Measurements from ENCODE around the gene ROR2. TPM values are rescaled to one million over a fixed set of nuclear protein-coding genes. Genes with fewer than 3 reads are reported as not detected.

Gene ROR2
- total and polyA plus RNA-seq, 2 donors (not counting 3 experiments of a cell fraction or from before 2014, with no cell fraction given), result not detected

- H2AFZ ChIP-seq (ENCODE audit: low read depth, low read length), result no peak overlapping the region
- no TSS peak for BruUV-seq (replicated peaks)
- no peak for FAIRE-seq
- no peaks in the 10 kb centered on the region for H3K9me1 ChIP-seq (replicated peaks; ENCODE audit: control insufficient read depth, extremely low read depth, insufficient read depth, low read length)
- no peak overlapping the region for H3K9ac ChIP-seq (replicated peaks; ENCODE audit: extremely low read depth, insufficient read depth, low read length)
- intact Hi-C loops (cut with micrococcal nuclease), result loop anchor here (1.0 to 2.0 kb wide), 3 partner anchors 644 to 766 kb away; no protein-coding TSS in a partner anchor
- H3K36me3 ChIP-seq (ENCODE audit: control insufficient read depth in 2 of 2, extremely low read depth in 1 of 2, insufficient read depth in 2 of 2, low read length in 2 of 2), result no peaks in the 10 kb centered on the region
- TF ChIP-seq EZH2 (IDR thresholded peaks at IDR 0.05; ENCODE audit: borderline replicate concordance, low read depth, low read length, severe bottlenecking) (no peak), CTCF (IDR thresholded peaks at IDR 0.05; ENCODE audit: extremely low read depth in 1 of 2, insufficient read depth in 1 of 2, low read depth in 1 of 2, low read length in 2 of 2) (no peak), MYC (IDR thresholded peaks at IDR 0.05; ENCODE audit: low read depth, low read length) (no peak), POLR2AphosphoS5 (IDR thresholded peaks at IDR 0.05; ENCODE audit: insufficient read depth, low read depth, low read length) (no peak), POLR2A (IDR thresholded peaks at IDR 0.05; ENCODE audit: low read depth, low read length) (no peak), GATA2 (IDR thresholded peaks at IDR 0.05; ENCODE audit: insufficient read depth, insufficient read length, low read depth, low read length) (no peak), MAX (IDR thresholded peaks at IDR 0.05; ENCODE audit: insufficient read depth, insufficient read length) (no peak), JUN (IDR thresholded peaks at IDR 0.05; ENCODE audit: borderline replicate concordance, insufficient read depth, insufficient read length, low read depth) (no peak), FOS (IDR thresholded peaks at IDR 0.05; ENCODE audit: borderline replicate concordance, insufficient read depth, low read length) (no peak)
- H3K4me1 ChIP-seq (ENCODE audit: control insufficient read depth, extremely low read depth, insufficient read depth, low read length), result no peaks in the 10 kb centered on the region
- no peak overlapping the region for H3K4me3 ChIP-seq (replicated peaks in 1 of 3; ENCODE audit: insufficient read depth in 1 of 3, low read depth in 1 of 3, low read length in 3 of 3)
- no peak for DNase-seq (ENCODE audit: low read depth, low spot score)
- H3K27ac ChIP-seq (ENCODE audit: insufficient read depth, low read depth, low read length), result no peak overlapping the region
- ChIA-PET CTCF (interaction anchor here (0.6 to 3.1 kb wide), 2 partner anchors 644 to 766 kb away, joined by 3 to 48 read pairs; no protein-coding TSS in a partner anchor), POLR2A (no interaction called here)
- dilution Hi-C loops (cut with MboI; ENCODE audit: extremely low pct_ligation_motif_present, low sequenced_read_pairs), result no loop called here
- H3K27me3 ChIP-seq (ENCODE audit: control insufficient read depth in 2 of 2, insufficient read depth in 2 of 2, low read length in 2 of 2), result peaks cover 0 to 2% of the 10 kb centered on the region in 2 experiments
- H3K9me3 ChIP-seq (replicated peaks; ENCODE audit: control insufficient read depth, insufficient read depth, low read length), result no peaks in the 10 kb centered on the region
- H4K20me1 ChIP-seq (replicated peaks; ENCODE audit: control insufficient read depth, extremely low read depth, insufficient read depth, low read length), result no peaks in the 10 kb centered on the region
- no peaks in the 10 kb centered on the region for H3K79me2 ChIP-seq (ENCODE audit: control insufficient read depth, insufficient read depth, low read length)
- no peak overlapping the region for H3K4me2 ChIP-seq (ENCODE audit: insufficient read depth, low read length)
Measured at GRCh38 chr9:91680998-91681397, 269.0 kb downstream of the ROR2 start.

Data from endothelial cell of umbilical vein (primary cell).